ENCODE results near the gene KIRREL3. TPM values are rescaled to one million over a fixed set of nuclear protein-coding genes. Genes with fewer than 3 reads are reported as not detected.

Gene KIRREL3
- total RNA-seq, 1 experiment from 2014 or later: 0.44 TPM

DNA sequence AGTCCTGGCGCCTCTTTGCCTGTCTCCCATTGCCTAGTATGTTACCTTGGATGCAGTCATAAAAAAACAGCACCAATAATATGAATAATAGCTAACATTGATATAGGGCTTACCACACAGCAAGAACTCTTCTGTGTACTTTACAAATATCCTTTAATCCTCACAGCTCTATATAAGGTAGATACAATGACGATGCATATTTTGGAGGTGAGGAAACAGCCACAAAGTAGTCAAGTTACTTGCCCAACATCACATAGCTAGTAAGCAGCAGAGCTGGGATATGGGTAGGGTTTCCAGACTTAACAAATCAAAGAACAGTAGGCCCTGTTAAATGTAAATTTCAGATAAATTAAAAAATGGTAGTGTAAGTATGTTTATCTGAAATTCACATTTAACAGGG is 516.3 kb downstream of the KIRREL3 start:
- CTCF ChIA-PET: no interaction called here

DNA sequence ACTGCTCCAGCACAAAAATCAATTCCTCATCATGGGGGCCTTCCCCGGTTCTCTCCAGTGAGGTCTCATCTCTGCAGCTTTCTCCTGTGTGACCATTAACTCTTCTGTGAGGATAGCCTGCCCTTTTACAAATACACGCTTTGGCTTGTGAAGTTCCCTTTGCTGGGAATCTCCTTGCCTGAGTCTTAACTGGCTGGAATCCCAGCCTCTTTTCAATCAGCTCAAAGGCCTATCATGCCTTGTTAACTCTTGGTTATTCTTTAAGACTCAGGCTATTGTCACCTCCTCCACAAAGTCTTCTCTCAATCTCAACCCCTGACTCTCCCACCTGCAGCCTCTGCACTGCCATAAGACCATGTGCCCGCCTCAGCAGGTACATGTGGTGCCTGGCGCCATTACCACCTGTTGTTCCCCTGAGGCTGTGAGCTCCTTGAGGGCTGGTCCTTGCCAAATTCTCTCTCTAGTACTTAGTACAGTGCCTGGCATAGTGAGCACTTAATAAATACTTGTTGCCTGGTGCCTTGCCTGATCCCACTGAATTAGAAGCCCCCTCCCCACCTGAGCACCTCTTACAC is 516.9 kb downstream of the KIRREL3 start:
- TF ChIP-seq, protein P1, sequence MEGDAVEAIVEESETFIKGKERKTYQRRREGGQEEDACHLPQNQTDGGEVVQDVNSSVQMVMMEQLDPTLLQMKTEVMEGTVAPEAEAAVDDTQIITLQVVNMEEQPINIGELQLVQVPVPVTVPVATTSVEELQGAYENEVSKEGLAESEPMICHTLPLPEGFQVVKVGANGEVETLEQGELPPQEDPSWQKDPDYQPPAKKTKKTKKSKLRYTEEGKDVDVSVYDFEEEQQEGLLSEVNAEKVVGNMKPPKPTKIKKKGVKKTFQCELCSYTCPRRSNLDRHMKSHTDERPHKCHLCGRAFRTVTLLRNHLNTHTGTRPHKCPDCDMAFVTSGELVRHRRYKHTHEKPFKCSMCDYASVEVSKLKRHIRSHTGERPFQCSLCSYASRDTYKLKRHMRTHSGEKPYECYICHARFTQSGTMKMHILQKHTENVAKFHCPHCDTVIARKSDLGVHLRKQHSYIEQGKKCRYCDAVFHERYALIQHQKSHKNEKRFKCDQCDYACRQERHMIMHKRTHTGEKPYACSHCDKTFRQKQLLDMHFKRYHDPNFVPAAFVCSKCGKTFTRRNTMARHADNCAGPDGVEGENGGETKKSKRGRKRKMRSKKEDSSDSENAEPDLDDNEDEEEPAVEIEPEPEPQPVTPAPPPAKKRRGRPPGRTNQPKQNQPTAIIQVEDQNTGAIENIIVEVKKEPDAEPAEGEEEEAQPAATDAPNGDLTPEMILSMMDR (conservative IDR thresholded peaks at IDR 0.05; ENCODE audit: low read depth, low read length): no peak
- TF ChIP-seq EZH2 (IDR thresholded peaks at IDR 0.05; ENCODE audit: low read length, unreplicated experiment): no peak
- TF ChIP-seq EZH2phosphoT487 (IDR thresholded peaks at IDR 0.05; ENCODE audit: borderline replicate concordance, low read length): no peak
- Histone ChIP-seq H3K9ac (ENCODE audit: low read length) (no peak overlapping the region), H3K27me3 (ENCODE audit: low read length) (no peaks in the 10 kb centered on the region), H3K4me3 (ENCODE audit: low read length) (no peak overlapping the region), H3K4me2 (ENCODE audit: low read length) (peak overlapping the region; percentile 10; the same call in 1 of the 2 replicates), H4K20me1 (ENCODE audit: low read length) (no peaks in the 10 kb centered on the region), H3F3A (ENCODE audit: low read length, unreplicated experiment) (no peaks in the 10 kb centered on the region), H3K4me1 (ENCODE audit: insufficient read depth, low read length) (peaks cover 15% of the 10 kb centered on the region), H3K9me2 (replicated peaks; ENCODE audit: low read length) (no peaks in the 10 kb centered on the region), H2AFZ (ENCODE audit: low read length) (no peak overlapping the region), H3K36me3 (ENCODE audit: low read depth, low read length) (no peaks in the 10 kb centered on the region), H3K79me2 (ENCODE audit: low read length) (no peaks in the 10 kb centered on the region), H3K27ac (ENCODE audit: low read length) (0 out of 2 replicates have a peak overlapping the region, but pooled peaks have one; percentile 1), H3K9me3 (ENCODE audit: low read length) (no peaks in the 10 kb centered on the region)
- ATAC-seq: no peak
- no peak for DNase-seq
- ChIA-PET CTCF (no interaction called here), POLR2A (ENCODE audit: unreplicated experiment) (no interaction called here)
- intact Hi-C loops (cut with micrococcal nuclease): loop anchor here (10.0 kb wide), 1 partner anchor 269 kb away; the partner anchor contains the start of genes FAM118B and RPUSD4
- no TSS peak for BruUV-seq (replicated peaks)

More for the DNA sequence above, 516.3 kb downstream of the KIRREL3 start:
- Histone ChIP-seq H3K9me2 (replicated peaks; ENCODE audit: low read length) (no peaks in the 10 kb centered on the region), H3K4me2 (ENCODE audit: low read length) (peak overlapping the region; percentile 10; the same call in 1 of the 2 replicates), H3K9me3 (ENCODE audit: low read length) (no peaks in the 10 kb centered on the region), H4K20me1 (ENCODE audit: low read length) (no peaks in the 10 kb centered on the region), H3K9ac (ENCODE audit: low read length) (no peak overlapping the region), H3K27ac (ENCODE audit: low read length) (0 out of 2 replicates have a peak overlapping the region, but pooled peaks have one; percentile 1), H3K36me3 (ENCODE audit: low read depth, low read length) (no peaks in the 10 kb centered on the region), H3F3A (ENCODE audit: low read length, unreplicated experiment) (no peaks in the 10 kb centered on the region), H3K79me2 (ENCODE audit: low read length) (no peaks in the 10 kb centered on the region), H2AFZ (ENCODE audit: low read length) (no peak overlapping the region), H3K27me3 (ENCODE audit: low read length) (no peaks in the 10 kb centered on the region), H3K4me1 (ENCODE audit: insufficient read depth, low read length) (peaks cover 15% of the 10 kb centered on the region), H3K4me3 (ENCODE audit: low read length) (no peak overlapping the region)
- DNase-seq (peak; percentile 84), ATAC-seq (peak; percentile 48)
- BruUV-seq (replicated peaks): no TSS peak
- intact Hi-C loops (cut with micrococcal nuclease): loop anchor here (10.0 kb wide), 1 partner anchor 269 kb away; the partner anchor contains the start of genes FAM118B and RPUSD4
- POLR2A ChIA-PET (ENCODE audit: unreplicated experiment): no interaction called here
- TF ChIP-seq EZH2phosphoT487 (IDR thresholded peaks at IDR 0.05; ENCODE audit: borderline replicate concordance, low read length) (no peak), EZH2 (IDR thresholded peaks at IDR 0.05; ENCODE audit: low read length, unreplicated experiment) (no peak)

DNA sequence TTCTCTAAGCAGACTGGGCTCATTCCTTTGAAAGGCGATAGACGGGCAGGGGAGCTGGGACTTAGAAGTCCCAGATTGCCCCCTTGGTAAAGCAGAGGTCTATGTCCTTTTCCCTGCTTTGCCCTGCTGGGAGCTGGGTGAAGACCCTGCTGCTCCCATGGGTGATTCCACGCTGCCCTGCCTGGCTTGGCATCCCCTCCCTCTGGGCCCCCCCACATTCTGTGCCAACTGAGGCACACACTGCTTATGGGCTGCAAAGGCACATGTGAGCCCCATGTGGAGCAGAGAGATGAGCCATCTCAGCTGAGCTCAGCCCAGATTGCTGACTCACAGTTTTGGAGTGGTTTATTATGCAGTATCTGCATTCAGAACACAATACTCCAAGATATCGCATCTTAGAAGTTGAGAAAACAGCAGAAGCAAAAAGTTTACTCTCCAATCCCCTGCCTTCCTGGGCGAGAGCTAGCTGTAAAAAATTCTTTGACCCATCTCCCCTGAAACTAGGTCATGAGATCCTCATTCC is 517.9 kb downstream of the KIRREL3 start:
- no peak for DNase-seq
- ATAC-seq: no peak
- intact Hi-C loops (cut with micrococcal nuclease): loop anchor here (10.0 kb wide), 1 partner anchor 268 kb away; the partner anchor contains the start of genes FAM118B and RPUSD4
- no peak overlapping the region for H3K9ac ChIP-seq (ENCODE audit: low read length)
- H3K4me3 ChIP-seq (ENCODE audit: low read length): no peak overlapping the region
- no peak overlapping the region for H3K4me2 ChIP-seq (ENCODE audit: low read length)
- BruUV-seq (replicated peaks): no TSS peak
- no peaks in the 10 kb centered on the region for H3K79me2 ChIP-seq (ENCODE audit: low read length)
- TF ChIP-seq, protein P1 (conservative IDR thresholded peaks at IDR 0.05; ENCODE audit: low read depth, low read length): no peak
- TF ChIP-seq EZH2phosphoT487 (IDR thresholded peaks at IDR 0.05; ENCODE audit: borderline replicate concordance, low read length): no peak
- TF ChIP-seq EZH2 (IDR thresholded peaks at IDR 0.05; ENCODE audit: low read length, unreplicated experiment): no peak
- H3K27me3 ChIP-seq (ENCODE audit: low read length): no peaks in the 10 kb centered on the region
- no peaks in the 10 kb centered on the region for H3F3A ChIP-seq (ENCODE audit: low read length, unreplicated experiment)
- no peaks in the 10 kb centered on the region for H3K36me3 ChIP-seq (ENCODE audit: low read depth, low read length)
- CTCF ChIA-PET: interaction anchor here (0.6 kb wide), 1 partner anchor 125 kb away, joined by 3 read pairs; no protein-coding TSS in a partner anchor
- H3K4me1 ChIP-seq (ENCODE audit: insufficient read depth, low read length): peaks cover 15% of the 10 kb centered on the region
- H4K20me1 ChIP-seq (ENCODE audit: low read length): no peaks in the 10 kb centered on the region
- H3K9me2 ChIP-seq (replicated peaks; ENCODE audit: low read length): no peaks in the 10 kb centered on the region
- no peaks in the 10 kb centered on the region for H3K9me3 ChIP-seq (ENCODE audit: low read length)
- H3K27ac ChIP-seq (ENCODE audit: low read length): no peak overlapping the region
- POLR2A ChIA-PET (ENCODE audit: unreplicated experiment): no interaction called here
- no peak overlapping the region for H2AFZ ChIP-seq (ENCODE audit: low read length)

Measured in PC-3 (cell line).